HG03139 (cell line): ENCODE measurements around the gene CCNO.

ENCODE experiments used
- ATAC-seq: cut with Tn5 transposase; IDR thresholded peaks from one replicate; pipeline ENCODE4 v1.9.1; 2021; ENCODE audit not compliant: unreplicated experiment

Gene CCNO, protein sequence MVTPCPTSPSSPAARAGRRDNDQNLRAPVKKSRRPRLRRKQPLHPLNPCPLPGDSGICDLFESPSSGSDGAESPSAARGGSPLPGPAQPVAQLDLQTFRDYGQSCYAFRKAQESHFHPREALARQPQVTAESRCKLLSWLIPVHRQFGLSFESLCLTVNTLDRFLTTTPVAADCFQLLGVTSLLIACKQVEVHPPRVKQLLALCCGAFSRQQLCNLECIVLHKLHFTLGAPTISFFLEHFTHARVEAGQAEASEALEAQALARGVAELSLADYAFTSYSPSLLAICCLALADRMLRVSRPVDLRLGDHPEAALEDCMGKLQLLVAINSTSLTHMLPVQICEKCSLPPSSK

DNA sequence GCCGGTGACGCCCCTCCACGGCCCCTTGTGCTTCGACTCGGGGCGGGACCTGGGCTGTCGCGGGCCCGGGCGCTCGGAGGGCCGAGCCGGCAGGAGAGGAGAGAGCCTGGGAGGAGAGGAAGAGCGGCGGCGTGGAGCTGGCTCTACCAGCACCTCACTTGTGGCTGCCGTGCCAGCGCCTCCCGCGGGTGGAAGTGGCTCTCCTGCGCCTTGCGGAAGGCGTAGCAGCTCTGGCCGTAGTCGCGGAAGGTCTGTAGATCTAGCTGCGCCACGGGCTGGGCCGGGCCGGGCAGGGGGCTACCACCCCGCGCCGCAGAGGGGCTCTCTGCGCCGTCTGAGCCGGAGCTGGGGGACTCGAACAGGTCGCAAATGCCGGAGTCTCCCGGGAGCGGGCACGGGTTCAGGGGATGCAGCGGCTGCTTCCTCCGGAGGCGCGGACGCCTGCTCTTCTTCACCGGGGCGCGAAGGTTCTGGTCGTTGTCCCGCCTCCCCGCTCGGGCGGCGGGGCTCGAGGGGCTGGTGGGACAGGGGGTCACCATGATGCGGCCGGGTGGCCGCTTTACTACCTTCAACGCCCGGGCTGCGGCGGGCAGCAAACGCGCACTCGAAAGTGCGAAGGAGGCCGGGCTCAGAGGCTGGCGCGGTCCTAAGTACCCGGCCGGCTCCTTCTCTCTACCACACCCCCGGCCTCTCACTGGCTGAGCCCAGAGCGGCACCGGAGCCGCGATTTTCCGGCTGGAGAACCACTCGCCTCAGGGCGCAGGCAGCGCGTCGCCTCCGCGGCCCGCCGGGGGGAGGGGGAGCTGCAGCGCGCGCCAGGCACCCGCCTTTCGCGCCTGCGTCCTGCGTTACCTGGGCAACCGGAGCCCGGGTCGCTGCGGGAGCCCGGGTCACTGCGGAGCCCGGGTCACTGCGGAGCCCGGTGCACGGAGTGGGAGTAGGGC lies at the start of gene CCNO:
CCNO (minus strand) TSS at position 624 of the 944 bp plus-strand sequence; CDS start at position 539, 85 bp downstream.
- ATAC-seq: no peak

DNA sequence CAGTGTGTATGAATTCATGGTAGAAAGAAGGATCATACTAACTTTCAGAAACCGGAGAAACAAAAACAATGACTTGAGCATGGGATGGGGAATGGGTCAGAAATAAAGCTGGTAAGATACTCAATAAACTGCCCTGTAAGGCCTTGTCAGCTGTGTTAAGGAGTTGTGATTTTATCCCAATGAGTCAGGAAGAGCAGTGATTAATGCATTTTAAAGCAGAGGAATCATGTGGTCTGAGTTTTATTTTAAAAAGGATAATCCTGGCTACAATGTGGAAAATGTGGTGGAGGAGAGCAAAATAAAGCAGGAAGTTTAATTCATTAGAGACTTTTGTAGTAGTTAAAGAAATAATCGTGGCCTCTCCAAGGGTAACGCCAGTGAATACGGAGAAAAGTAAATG lies 45.4 kb upstream of the CCNO start:
- ATAC-seq: no peak

DNA sequence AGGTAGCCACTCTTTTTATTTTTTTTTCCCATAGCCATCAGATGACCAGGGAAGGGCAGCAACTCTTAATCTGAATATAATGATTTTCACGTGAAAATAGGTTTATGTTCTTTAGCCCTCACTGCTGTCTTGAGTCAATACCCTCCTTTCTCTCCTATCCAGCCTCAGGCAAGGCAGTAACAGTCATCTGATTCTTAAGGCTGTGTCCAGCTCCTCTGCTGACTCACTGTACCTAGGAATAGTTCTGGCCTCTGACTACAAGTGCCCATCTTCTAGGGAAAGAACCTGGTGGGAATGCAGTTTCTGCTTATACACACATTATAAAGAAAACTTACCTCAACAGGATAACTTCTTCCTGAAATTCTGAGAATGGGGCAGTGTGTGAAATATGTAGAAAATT lies 43.4 kb upstream of the CCNO start:
- no peak for ATAC-seq

DNA sequence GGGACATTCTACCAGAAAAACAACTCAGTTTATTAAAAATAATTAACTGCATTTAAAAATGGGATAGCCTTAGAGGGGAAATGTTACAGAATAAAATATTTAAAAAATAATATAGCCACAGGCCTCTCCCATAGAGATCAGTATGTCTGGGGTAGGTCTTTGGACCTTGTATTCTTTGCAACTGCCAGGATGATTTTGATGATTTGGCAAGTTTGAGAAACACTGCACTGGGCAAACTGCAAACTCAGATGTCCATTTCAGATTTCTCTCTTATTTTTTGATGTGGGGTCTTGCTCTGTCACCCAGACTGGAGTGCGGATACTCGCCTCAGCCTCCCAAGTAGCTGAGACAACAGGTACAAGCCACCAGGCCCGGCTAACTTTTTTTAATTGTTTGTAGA lies 24.9 kb upstream of the CCNO start:
- no peak for ATAC-seq

DNA sequence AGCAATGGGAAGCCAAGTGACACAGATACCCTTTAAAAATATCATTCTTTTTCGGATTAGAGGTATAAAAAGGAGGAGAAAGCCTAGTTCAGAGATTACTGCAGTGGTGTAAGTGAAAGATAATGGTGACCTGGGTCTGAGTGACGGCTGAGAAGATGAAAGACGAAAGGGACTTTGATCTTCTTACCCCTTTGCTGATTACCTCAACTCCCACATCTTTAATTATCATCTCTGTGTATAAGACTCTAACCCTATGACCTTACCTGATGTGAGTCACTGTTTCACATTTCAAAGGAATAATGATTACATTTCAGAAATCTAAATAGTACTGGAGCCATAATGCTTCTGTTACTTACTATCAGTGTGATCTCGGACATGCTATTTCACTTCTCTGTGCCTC lies 21.4 kb upstream of the CCNO start:
- ATAC-seq: no peak

DNA sequence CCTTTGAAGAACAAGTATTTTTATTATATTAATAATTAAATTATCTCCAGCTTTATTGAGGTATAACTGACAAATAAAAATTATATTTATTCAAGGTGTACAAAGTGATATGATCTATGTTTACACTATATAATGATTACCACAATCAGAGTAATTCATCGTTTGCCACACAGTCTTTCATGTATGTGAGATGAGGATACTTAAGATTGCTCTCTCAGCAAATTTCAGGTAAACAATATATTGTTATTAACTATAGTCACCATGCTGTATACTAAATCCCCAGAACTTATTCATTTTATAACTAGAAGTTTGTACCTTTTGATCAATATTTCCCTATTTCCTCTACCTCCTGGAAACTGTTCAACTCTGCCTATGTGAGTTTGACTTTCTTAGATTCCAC lies 16.7 kb upstream of the CCNO start:
- no peak for ATAC-seq

DNA sequence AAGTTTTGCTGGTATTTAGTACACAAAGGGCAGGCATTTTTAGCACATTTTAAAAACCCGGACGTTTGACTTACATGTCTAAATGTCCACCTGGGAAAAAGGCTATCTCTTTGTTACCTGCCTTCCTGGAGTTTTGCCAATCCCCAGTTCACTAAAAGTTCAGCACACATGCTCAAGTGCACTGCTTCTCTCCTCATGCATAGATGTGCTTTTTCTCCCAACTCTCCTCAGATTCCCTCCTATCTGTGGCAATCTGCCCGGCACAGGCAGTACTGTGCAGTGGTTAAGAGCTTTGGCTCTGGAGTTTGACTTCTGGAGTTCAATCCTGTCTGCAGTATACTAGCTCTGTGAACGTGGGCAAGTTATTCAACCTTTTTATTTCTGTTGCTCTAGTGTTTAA lies 8.3 kb upstream of the CCNO start:
- no peak for ATAC-seq

DNA sequence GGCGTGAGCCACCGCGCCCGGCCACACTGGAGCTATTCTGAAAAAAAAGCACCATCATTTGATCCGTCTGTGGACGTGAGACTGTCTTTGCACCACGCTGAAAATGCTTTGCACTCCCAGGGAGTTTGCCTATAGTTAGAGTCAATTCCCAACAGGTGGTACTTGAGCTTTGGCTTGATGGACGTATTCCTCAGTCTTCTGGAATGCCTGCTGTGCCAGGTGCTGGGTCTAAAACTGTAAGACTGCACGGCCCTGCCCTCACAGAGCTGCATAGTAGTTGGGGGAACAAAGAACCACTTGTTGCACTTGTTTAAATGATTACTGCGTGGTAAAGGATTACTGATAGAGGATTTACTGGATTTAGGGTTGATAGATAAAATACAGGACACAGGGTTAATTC lies 3.4 kb upstream of the CCNO start:
- no peak for ATAC-seq

DNA sequence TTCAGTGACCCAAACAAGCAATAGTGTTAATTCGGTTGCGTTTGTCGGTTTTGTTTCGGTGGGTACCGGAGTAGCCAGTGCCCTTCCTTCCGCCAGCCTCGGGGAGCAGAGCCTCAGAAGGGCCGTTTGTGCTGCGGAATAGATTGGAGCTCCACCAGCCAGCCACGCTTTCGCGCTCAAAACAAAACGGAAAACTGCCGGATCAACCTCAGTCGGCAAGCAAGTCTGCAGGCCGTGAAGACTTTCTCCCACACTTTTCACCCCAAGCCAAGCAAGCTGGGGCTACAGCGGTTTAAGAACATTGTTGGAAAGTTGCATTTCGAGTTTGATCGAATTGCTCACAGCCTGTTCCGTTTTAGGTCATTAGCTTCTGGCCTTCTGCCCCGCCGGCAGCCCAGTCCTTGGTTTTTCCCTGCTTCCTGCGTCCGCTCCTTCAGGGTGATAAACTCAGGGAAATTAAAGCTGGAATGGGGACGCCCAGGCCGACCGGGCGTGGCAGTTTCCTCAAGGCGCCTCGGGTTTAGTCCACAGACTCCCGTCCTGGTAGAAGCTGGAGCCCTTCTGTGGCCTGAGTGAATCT lies 803 bp upstream of the CCNO start:
- ATAC-seq: no peak

DNA sequence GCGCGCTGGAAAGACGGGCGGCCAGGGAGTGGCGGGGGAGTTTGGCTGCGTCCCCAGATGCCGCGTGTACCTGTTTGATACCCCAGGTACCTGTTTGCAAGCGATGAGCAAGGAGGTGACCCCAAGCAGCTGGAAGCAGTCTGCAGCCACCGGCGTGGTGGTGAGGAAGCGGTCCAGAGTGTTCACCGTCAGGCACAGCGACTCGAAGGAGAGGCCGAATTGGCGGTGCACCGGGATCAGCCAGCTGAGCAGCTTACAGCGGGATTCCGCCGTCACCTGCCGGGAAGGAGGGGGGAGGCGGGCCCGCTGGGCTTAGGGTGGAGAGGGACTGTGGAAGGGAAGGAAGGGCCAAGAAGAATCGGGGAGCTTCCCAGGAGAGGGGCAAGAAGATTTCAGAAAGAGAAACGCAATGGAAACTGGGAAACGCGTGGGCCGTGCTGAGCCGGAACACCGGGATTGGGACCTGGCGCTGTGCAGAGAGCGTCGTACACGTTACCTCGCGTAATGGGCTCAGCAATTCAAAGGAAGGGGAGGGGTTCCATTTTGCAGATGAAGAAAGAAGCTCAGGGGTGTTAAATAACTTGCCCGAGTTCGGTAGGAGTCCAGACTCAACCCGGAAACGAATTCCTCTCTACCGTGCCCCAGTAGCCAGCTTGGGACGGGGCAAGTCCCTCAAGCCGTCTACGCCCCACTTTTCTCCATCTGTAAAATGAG lies 980 bp downstream of the CCNO start:
- ATAC-seq: no peak

DNA sequence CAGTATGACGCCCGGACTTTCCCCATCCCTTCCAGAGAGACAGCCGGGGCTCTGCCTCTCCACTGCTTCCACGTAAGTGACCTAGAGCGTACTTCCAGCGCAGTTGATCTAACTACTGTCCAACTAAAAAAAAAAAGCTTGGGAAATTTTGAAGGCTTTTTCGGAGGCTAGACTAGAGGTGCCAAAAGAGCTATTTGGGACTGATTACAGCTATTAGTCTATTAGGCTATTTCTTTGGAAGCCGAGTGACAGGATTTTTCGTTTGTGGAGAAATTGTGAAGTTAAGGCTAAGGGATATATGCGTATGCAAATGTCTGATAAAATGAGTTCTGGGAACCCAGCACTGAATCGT lies 1.5 kb downstream of the CCNO start:
- no peak for ATAC-seq

DNA sequence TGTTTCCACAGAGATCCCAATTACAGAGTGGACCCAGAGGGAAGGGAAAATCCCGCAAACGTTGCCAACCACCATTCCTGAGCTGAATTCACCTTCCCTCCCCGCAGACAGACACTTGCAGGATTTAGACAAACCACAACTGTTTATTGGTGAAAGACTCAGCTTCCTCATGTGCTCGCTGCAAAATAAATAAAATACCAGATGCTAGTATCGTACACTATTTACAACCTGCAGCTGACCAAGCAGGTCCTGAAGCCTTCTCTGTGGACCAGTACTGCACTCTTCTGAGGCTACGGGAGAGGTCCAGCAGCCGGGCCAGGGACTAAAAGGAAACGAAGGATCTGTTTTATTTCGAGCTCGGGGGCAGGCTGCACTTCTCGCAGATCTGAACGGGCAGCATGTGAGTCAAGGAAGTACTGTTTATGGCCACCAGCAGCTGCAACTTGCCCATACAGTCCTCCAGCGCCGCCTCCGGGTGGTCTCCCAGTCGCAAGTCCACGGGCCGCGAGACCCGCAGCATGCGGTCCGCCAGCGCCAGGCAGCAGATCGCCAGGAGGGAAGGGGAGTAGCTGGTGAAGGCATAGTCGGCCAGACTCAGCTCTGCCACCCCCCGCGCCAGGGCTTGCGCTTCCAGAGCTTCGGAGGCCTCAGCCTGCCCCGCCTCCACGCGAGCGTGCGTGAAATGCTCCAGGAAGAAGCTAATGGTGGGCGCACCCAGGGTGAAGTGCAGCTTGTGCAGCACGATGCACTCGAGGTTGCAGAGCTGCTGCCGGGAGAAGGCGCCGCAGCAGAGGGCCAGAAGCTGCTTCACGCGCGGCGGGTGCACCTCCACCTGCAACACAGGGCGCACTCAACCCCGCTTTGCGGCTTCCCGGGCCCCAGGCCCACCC lies 2.1 kb downstream of the CCNO start:
- ATAC-seq: no peak

DNA sequence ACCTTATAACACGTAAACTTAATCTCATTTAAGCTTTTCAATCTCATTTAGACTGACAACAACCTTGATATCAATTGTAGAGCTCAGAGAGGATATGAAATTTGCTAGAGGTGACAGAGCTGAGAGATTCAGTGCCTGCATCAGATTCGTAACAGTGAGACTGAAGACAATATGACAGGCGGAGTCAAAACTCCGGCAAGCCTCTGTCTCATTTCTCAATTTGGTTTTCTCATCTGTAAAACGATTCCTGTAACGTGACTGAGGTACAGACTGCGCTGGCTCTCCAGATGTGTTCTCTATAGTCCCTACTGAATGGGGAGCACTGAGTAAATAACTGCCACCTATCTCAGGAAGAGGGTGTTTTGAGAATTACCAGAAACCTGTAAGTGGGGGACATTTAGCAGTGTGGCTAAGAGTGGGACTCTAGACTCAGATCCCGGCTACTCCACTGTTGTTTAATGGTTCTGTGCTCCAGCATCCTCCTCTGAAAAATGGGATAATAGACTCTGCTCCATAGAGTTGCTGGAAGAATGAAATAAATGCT lies 3.2 kb downstream of the CCNO start:
- ATAC-seq: no peak

DNA sequence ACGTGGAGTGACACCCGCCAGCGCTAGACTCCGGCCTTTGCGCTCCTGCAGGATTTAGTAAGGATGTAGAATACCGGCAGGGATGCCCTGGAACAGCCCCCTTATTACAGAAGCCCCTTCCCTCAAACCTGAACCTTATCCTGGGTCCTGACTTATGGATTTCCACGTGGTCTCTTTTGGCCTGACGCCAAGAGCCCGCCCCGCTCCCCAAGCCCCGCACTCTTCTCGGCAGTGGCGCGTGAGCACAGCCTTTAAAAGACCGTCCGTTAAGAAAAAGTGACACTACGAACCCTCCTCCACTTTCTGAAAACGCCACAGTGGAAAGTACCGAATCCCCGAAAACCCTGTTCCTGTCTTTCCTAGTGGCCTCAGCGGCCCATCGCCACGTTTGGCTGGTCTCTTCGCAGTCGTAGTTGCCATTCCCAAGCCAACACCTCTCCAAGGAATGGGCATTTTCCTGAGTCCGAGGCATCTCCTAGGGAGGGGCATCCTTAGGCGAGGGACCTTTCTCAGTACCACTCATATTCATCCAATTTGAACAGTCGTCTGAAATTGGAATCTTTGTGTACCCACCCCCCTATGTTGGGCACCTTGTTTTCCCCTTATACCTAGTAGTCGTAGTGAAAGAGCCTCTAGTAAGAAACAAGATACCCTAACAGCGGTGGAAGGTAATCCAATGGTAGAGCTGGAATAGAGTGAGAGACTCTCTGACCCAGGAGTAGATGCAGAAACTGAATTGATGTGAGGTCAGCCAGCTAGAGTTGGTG lies 5.6 kb downstream of the CCNO start:
- no peak for ATAC-seq

DNA sequence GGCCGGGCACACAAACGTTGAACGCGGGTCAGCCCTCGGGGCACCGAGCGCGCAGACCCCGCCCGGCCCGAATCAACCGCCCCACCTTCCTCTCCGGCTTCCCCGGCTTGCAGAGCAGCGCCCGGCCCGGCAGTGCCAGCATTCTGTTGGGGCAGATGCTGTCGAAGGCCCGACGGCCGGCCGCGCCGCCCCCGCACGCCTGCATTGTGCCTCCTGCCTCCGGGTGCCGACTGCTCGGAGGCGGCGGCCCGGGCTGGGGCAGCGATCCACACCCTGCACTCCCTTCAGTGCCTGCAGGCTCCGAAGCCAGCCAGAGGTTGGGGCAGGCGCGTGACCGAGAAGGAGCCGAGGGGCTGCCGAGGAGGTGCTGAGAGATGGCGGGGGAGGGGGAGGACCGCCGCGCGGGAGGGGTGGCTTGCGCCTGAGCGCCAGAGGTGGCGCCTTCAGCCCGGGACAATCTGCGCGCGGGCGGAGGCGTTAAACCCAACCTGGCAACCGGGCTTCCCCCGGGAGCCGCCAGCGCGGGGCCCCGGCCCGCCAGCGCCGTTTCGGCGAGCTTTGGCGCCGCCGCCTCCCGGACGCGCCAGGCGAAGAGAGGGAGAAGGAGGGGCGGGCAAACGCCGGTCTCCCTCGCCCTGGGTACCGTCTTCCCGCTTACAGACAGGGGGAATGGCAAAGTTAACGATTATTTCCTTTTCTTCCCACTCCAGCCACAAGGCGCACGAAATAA lies 6.3 kb downstream of the CCNO start, which contains the start of gene MCIDAS:
MCIDAS (minus strand) TSS at position 382 of the 730 bp plus-strand sequence; CDS start at position 205, 177 bp downstream.
- ATAC-seq: peak; percentile 32

DNA sequence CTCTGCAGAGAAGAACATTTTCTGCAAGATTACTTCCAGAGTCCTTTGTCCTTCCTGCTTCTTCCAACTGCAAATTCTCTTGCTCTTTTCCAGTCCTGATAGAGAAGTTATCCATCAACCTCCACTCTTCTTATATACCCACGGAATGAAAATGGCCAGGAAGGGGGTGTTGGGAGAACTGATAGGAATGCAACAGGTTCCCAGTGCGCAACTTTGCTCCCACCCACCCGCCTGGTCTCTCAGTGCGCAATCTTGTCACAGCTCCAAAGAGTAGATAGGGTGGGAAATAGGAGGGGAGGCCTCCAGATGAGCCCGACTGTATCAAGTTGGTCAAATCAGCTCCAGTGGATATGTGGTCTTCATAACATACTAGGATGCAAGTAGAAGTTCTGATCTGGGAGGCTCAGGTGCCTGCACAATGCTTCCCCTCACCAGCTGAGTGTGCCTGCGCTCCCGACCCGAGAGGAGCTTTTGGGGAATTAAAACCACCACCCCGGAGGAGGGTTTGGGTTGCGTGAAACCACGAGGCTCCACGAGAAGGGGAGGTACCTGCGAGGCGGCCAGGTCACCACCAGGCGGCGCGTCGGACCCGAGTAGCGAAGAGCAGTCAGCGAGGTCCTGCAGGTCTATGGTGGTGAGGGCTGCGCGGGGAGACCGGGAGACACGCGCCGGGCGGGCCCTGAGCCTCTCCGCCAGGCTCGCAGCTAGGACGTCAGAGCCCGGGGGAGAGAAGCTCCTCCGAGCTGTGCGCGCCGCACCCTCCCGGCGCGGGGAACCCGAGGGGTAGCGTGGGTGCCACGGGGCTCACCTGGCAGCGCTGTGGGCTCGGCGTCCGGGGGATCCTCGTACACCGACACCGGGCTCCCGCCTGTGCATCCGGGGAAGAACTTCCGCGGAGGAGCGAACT lies 7.1 kb downstream of the CCNO start:
- peak; percentile 54 for ATAC-seq

DNA sequence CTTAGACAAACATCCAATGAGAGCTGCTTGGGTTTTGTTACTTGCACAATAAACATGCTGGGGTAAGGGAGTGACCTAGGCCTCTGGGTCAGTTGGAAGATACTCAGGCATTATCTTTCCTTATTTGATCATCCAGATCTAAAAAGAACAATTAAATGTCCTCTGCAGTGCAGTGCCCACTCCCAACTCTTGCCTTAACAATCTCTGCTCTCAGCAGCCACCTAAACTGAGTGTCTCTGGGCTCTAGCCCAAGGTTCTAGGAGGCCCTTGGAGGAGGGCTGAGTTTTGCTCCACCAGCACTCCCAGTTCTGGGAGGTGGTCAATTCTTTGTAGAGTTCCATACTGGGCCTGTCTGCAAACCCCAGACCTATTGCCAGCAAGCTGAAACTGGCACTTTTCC lies 8.1 kb downstream of the CCNO start:
- ATAC-seq: no peak
